Smooth muscle cell (in vitro differentiated cells): ENCODE data around the gene ZDHHC8. TPM values are rescaled to one million over a fixed set of nuclear protein-coding genes. Genes with fewer than 3 reads are reported as not detected.

Source experiments
- DNase-seq: peaks from one replicate; lab custom pipeline; 2025; ENCODE audit not compliant: unreplicated experiment; lab: John Stamatoyannopoulos, UW
- H2AFZ ChIP-seq: fragments of 200-600 bp; sonication (generic); 2 replicates; pipeline ENCODE4 v1.6.0; 2016; ENCODE audit warnings: antibody characterized with exemption, low read depth, mild to moderate bottlenecking
- H3F3A ChIP-seq: fragments of 200-600 bp; sonication (generic); 2 replicates; pipeline ENCODE4 v1.6.0; 2017; ENCODE audit warnings: antibody characterized with exemption, low read depth
- H3K27ac ChIP-seq: fragments of 200-600 bp; sonication (generic); 2 replicates; pipeline ENCODE4 v1.5.1; 2016; ENCODE audit warnings: low read depth, mild to moderate bottlenecking
- H3K27me3 ChIP-seq: fragments of 200-600 bp; sonication (generic); 2 replicates; pipeline ENCODE4 v1.6.1; 2016; ENCODE audit warnings: low read depth, mild to moderate bottlenecking
- H3K36me3 ChIP-seq: fragments of 200-600 bp; sonication (generic); 2 replicates; pipeline ENCODE4 v1.5.1; 2016; ENCODE audit warnings: low read depth
- H3K4me1 ChIP-seq: fragments of 200-600 bp; sonication (generic); 2 replicates; pipeline ENCODE4 v1.5.1; 2016; ENCODE audit warnings: low read depth
- H3K4me2 ChIP-seq: fragments of 200-600 bp; sonication (generic); 2 replicates; pipeline ENCODE4 v1.6.0; 2016; ENCODE audit warnings: mild to moderate bottlenecking
- H3K4me3 ChIP-seq: fragments of 200-600 bp; sonication (generic); 2 replicates; pipeline ENCODE4 v1.5.1; 2016; ENCODE audit warnings: mild to moderate bottlenecking
- H3K79me2 ChIP-seq: fragments of 200-600 bp; sonication (generic); 2 replicates; pipeline ENCODE4 v1.6.0; 2016; ENCODE audit warnings: low read depth, mild to moderate bottlenecking
- H3K9ac ChIP-seq: fragments of 200-600 bp; sonication (generic); 2 replicates; pipeline ENCODE4 v1.6.0; 2016; ENCODE audit warnings: low read depth
- H3K9me3 ChIP-seq: fragments of 200-600 bp; sonication (generic); replicated peaks from 2 replicates; pipeline ENCODE4 v1.5.1; 2016; ENCODE audit warnings: low read depth
- H4K20me1 ChIP-seq: fragments of 200-600 bp; sonication (generic); 2 replicates; pipeline ENCODE4 v1.6.0; 2016; ENCODE audit warnings: low read depth
- CTCF ChIP-seq: fragments of 200-600 bp; sonication (generic); IDR thresholded peaks from 2 replicates; pipeline ENCODE4 v1.5.1; 2017; ENCODE audit warnings: borderline replicate concordance, mild to moderate bottlenecking, antibody characterized with exemption; ENCODE audit not compliant: insufficient read depth, poor library complexity, severe bottlenecking
- WGBS: methylation state at CpG from one replicate; pipeline ENCODE4 v1.1.7; 2016; ENCODE audit warnings: low lambda C conversion rate; 5-methylcytosine and 5-hydroxymethylcytosine counted together
- polyA plus RNA-seq: library from polyadenylated mRNA; unstranded; fragments of >200 nt; fragmentation: Nextera tagmentation; extraction: Ambion mirVana; gene quantifications from 2 replicates; pipeline ENCODE4 v1.2.1, GENCODE V29; 2016
- total RNA-seq: library from RNA; depleted of rRNA; stranded (reverse); fragments of >200 nt; gene quantifications from 2 replicates; pipeline ENCODE4 v1.2.3, GENCODE V29; 2014

Gene ZDHHC8
- total and polyA plus RNA-seq, 2 experiments from 2014 or later = 12.7 to 53.9 TPM

DNA sequence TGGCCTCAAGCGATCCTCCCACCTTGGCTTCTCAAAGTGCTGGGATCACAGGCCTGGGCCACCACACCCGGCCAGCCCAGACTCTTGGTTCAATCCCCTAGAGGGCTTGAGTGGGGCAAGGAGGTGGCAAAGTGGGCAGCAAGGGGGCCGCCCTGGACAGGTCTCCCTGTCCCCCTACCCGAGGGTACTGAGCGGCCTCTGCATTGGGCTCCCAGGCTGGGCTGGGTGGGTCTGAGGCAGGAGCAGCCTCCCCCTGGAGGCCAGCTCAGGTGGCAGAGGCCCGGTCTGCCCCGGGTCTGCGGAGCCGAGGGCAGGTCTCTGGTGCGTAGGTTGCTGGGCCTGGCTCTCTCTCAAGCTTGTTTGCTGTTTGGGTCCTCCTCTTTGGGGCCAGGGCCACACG lies 41.6 kb downstream of the ZDHHC8 start:
- Histone ChIP-seq H3F3A (no peaks in the 10 kb centered on the region), H3K4me2 (no peak overlapping the region), H4K20me1 (no peaks in the 10 kb centered on the region), H3K9me3 (no peaks in the 10 kb centered on the region), H3K9ac (no peak overlapping the region), H3K27ac (no peak overlapping the region), H3K4me1 (no peaks in the 10 kb centered on the region), H3K79me2 (no peaks in the 10 kb centered on the region), H3K27me3 (no peaks in the 10 kb centered on the region), H3K36me3 (no peaks in the 10 kb centered on the region), H2AFZ (no peak overlapping the region), H3K4me3 (no peak overlapping the region)
- no peak for DNase-seq
- WGBS = 97% methylated on average over 11 of the region's 11 CpGs
- TF ChIP-seq CTCF = no peak

- no peak for DNase-seq
- Histone ChIP-seq H3F3A (no peaks in the 10 kb centered on the region), H3K79me2 (no peaks in the 10 kb centered on the region), H3K9ac (no peak overlapping the region), H2AFZ (no peak overlapping the region), H3K4me1 (no peaks in the 10 kb centered on the region), H3K27me3 (no peaks in the 10 kb centered on the region), H3K27ac (no peak overlapping the region), H3K4me3 (no peak overlapping the region), H3K9me3 (no peaks in the 10 kb centered on the region), H3K4me2 (no peak overlapping the region), H3K36me3 (no peaks in the 10 kb centered on the region), H4K20me1 (no peaks in the 10 kb centered on the region)
- 89% methylated on average over 10 of the region's 10 CpGs for WGBS
- TF ChIP-seq CTCF = no peak
Observed at GRCh38 chr22:20173772-20174171, 42.2 kb downstream of the ZDHHC8 start.

DNA sequence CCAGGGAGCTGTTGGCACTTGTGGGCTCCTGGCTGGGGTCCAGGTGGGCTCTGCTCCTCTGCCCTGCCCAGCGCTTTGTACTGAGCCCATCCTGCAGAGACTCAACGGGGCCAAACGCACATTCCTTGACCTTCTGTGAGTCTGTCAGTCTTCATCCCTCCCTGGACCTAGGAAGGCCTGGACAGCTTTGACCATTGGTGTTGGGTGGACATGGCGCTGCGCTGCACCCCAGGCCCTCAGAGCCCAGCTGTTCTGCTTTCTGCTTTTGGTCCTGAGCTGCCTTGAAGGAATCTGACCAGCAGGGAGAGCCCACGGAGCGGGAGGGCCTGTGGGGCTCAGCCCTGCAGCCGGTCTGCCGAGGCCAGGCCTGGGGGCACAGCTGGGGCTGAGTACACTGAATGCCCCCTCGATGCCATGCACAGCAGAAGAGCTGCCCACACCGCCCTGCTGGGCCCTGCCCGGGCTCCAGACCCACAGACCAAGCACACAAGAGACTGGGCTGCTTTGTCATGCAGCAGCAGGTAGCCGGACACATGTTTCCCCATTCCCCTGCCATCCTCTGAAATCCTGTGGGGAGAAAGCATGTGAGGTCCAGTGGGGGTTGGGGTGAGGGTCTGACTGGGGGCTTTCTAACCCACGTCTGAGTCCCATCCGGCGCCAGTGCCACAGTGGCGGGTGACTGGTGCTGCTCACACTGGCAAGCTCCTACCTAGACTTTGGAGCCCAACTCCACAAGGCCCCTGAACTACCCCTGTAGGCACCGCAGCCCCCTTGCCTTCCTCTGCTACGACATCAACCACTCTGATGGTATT lies 43.4 kb downstream of the ZDHHC8 start:
- DNase-seq = no peak
- no peaks in the 10 kb centered on the region for H3K36me3 ChIP-seq
- H3K4me3 ChIP-seq = no peak overlapping the region
- no peaks in the 10 kb centered on the region for H3K4me1 ChIP-seq
- H3K79me2 ChIP-seq = no peaks in the 10 kb centered on the region
- 75% methylated on average over 19 of the region's 19 CpGs for whole genome bisulfite sequencing
- no peak overlapping the region for H3K9ac ChIP-seq
- H3K27ac ChIP-seq = no peak overlapping the region
- H3K9me3 ChIP-seq = no peaks in the 10 kb centered on the region
- H3K4me2 ChIP-seq = no peak overlapping the region
- no peaks in the 10 kb centered on the region for H4K20me1 ChIP-seq
- H3F3A ChIP-seq = no peaks in the 10 kb centered on the region
- no peak for TF ChIP-seq CTCF
- H3K27me3 ChIP-seq = no peaks in the 10 kb centered on the region
- no peak overlapping the region for H2AFZ ChIP-seq

GRCh38 chr22:20175597-20175900 lies 43.9 kb downstream of the ZDHHC8 start:
- H4K20me1 ChIP-seq = no peaks in the 10 kb centered on the region
- DNase-seq = no peak
- H3K4me3 ChIP-seq = no peak overlapping the region
- no peak overlapping the region for H3K9ac ChIP-seq
- no peaks in the 10 kb centered on the region for H3K27me3 ChIP-seq
- no peak for TF ChIP-seq CTCF
- no peak overlapping the region for H3K4me2 ChIP-seq
- H3K79me2 ChIP-seq = no peaks in the 10 kb centered on the region
- H3K9me3 ChIP-seq = no peaks in the 10 kb centered on the region
- H3K36me3 ChIP-seq = no peaks in the 10 kb centered on the region
- no peaks in the 10 kb centered on the region for H3K4me1 ChIP-seq
- H2AFZ ChIP-seq = no peak overlapping the region
- WGBS = 82% methylated on average over 8 of the region's 12 CpGs
- H3F3A ChIP-seq = no peaks in the 10 kb centered on the region
- no peak overlapping the region for H3K27ac ChIP-seq
